Skeletal muscle cell (primary cell): ENCODE data around the gene MOSPD3.

Experiments used
- DNase-seq: peaks from one replicate; pipeline ENCODE4 v3.0.0-alpha.2; 2010; ENCODE audit warnings: low read depth
- H3K4me3 ChIP-seq: 2 replicates; pipeline ENCODE4 v1.5.1; 2011; ENCODE audit warnings: low read depth, mild to moderate bottlenecking, control low read depth, low read length, moderate library complexity

Gene MOSPD3

GRCh38 chr7:100588438-100588837 lies 23.9 kb upstream of the MOSPD3 start:
- H3K4me3 ChIP-seq = no peak overlapping the region
- no peak for DNase-seq

- no peak for DNase-seq
- no peak overlapping the region for H3K4me3 ChIP-seq
Measured at GRCh38 chr7:100589341-100589947, 22.9 kb upstream of the MOSPD3 start.

- no peak overlapping the region for H3K4me3 ChIP-seq
- DNase-seq = no peak
Measured at GRCh38 chr7:100590077-100590737, 22.1 kb upstream of the MOSPD3 start.

GRCh38 chr7:100591596-100591995 lies 20.7 kb upstream of the MOSPD3 start:
- no peak overlapping the region for H3K4me3 ChIP-seq
- no peak for DNase-seq

GRCh38 chr7:100595188-100595587 lies 17.2 kb upstream of the MOSPD3 start:
- no peak overlapping the region for H3K4me3 ChIP-seq
- DNase-seq = no peak

GRCh38 chr7:100598425-100598824 lies 13.9 kb upstream of the MOSPD3 start:
- no peak for DNase-seq
- no peak overlapping the region for H3K4me3 ChIP-seq

GRCh38 chr7:100599911-100600729 lies 12.2 kb upstream of the MOSPD3 start:
- no peak overlapping the region for H3K4me3 ChIP-seq
- DNase-seq = no peak

GRCh38 chr7:100600730-100601038 lies 11.7 kb upstream of the MOSPD3 start:
- DNase-seq = no peak
- H3K4me3 ChIP-seq = no peak overlapping the region

GRCh38 chr7:100602889-100603725 lies 9.2 kb upstream of the MOSPD3 start:
- H3K4me3 ChIP-seq = peak overlapping the region; percentile 89

GRCh38 chr7:100603726-100604027 lies 8.7 kb upstream of the MOSPD3 start:
- H3K4me3 ChIP-seq = peak overlapping the region; percentile 89
- DNase-seq = no peak

More at GRCh38 chr7:100602889-100603725, 9.2 kb upstream of the MOSPD3 start:
- peak; percentile 54 for DNase-seq

GRCh38 chr7:100604028-100604975 lies 8.0 kb upstream of the MOSPD3 start:
- no peak for DNase-seq
- peak overlapping the region; percentile 89 for H3K4me3 ChIP-seq

- peak overlapping the region; percentile 57 for H3K4me3 ChIP-seq
- no peak for DNase-seq
Measured at GRCh38 chr7:100604976-100605911, 7.1 kb upstream of the MOSPD3 start.

- H3K4me3 ChIP-seq = no peak overlapping the region
- DNase-seq = no peak
Measured at GRCh38 chr7:100606313-100606712, 6.0 kb upstream of the MOSPD3 start.

- H3K4me3 ChIP-seq = no peak overlapping the region
- DNase-seq = no peak
Measured at GRCh38 chr7:100607111-100607510, 5.2 kb upstream of the MOSPD3 start.

- no peak for DNase-seq
- H3K4me3 ChIP-seq = no peak overlapping the region
Measured at GRCh38 chr7:100609958-100610357, 2.4 kb upstream of the MOSPD3 start.

- H3K4me3 ChIP-seq = peak overlapping the region; percentile 88
- DNase-seq = no peak
Measured at GRCh38 chr7:100612730-100613390, 520 bp downstream of the MOSPD3 start.

GRCh38 chr7:100613412-100614175 lies 1.3 kb downstream of the MOSPD3 start:
- H3K4me3 ChIP-seq = peak overlapping the region; percentile 88
- DNase-seq = no peak
